Loucy (cell line): ENCODE results near the gene CDCP1.
A peak's percentile ranks its signal among the peaks of the same experiment; 100 is the strongest.

ENCODE experiments used
- H2AFZ ChIP-seq: fragments of 200-600 bp; sonication (generic); 2 replicates; pipeline ENCODE4 v1.6.0; 2016; ENCODE audit warnings: antibody characterized with exemption, mild to moderate bottlenecking, low read length, moderate library complexity
- H3F3A ChIP-seq: fragments of 200-600 bp; 2 replicates; pipeline ENCODE4 v1.6.0; 2016; ENCODE audit warnings: antibody characterized with exemption, low read depth, mild to moderate bottlenecking
- H3K27me3 ChIP-seq: fragments of 200-600 bp; sonication (generic); 2 replicates; pipeline ENCODE4 v1.6.1; 2014; ENCODE audit warnings: low read length, mild to moderate bottlenecking; ENCODE audit not compliant: insufficient read depth, poor library complexity, severe bottlenecking
- H3K36me3 ChIP-seq: fragments of 200-600 bp; sonication (generic); 2 replicates; pipeline ENCODE4 v1.6.1; 2016; ENCODE audit warnings: low read length; ENCODE audit not compliant: insufficient read depth
- H3K4me1 ChIP-seq: fragments of 200-600 bp; sonication (generic); 2 replicates; pipeline ENCODE4 v1.5.1; 2014; ENCODE audit warnings: low read length, mild to moderate bottlenecking; ENCODE audit not compliant: insufficient read depth, poor library complexity, severe bottlenecking
- H3K4me2 ChIP-seq: fragments of 200-600 bp; sonication (generic); 2 replicates; pipeline ENCODE4 v1.6.0; 2014; ENCODE audit warnings: antibody characterized with exemption, low read length, low read depth, mild to moderate bottlenecking; ENCODE audit not compliant: poor library complexity, severe bottlenecking
- H3K4me3 ChIP-seq: fragments of 200-600 bp; sonication (generic); 2 replicates; pipeline ENCODE4 v1.5.1; 2014; ENCODE audit warnings: low read length, mild to moderate bottlenecking, mixed read lengths; ENCODE audit not compliant: poor library complexity, severe bottlenecking
- H3K79me2 ChIP-seq: fragments of 200-600 bp; sonication (generic); 2 replicates; pipeline ENCODE4 v1.6.1; 2014; ENCODE audit warnings: low read length; ENCODE audit not compliant: insufficient read depth
- H3K9ac ChIP-seq: fragments of 200-600 bp; sonication (generic); 2 replicates; pipeline ENCODE4 v1.6.0; 2014; ENCODE audit warnings: mild to moderate bottlenecking, low read depth, low read length, moderate library complexity; ENCODE audit not compliant: poor library complexity, severe bottlenecking
- H3K9me2 ChIP-seq: fragments of 200-600 bp; sonication (generic); replicated peaks from 2 replicates; pipeline ENCODE4 v1.6.1; 2016; ENCODE audit warnings: low read depth, low read length, mixed read lengths
- H3K9me3 ChIP-seq: fragments of 200-600 bp; sonication (generic); 2 replicates; pipeline ENCODE4 v1.6.1; 2014; ENCODE audit warnings: mild to moderate bottlenecking, antibody characterized with exemption, low read length, low read depth; ENCODE audit not compliant: insufficient read depth
- H4K20me1 ChIP-seq: fragments of 200-600 bp; sonication (generic); 2 replicates; pipeline ENCODE4 v1.6.0; 2014; ENCODE audit warnings: antibody characterized with exemption, low read length, mild to moderate bottlenecking; ENCODE audit not compliant: insufficient read depth, poor library complexity, severe bottlenecking
- CTCF ChIP-seq: fragments of 200-600 bp; sonication (generic); conservative IDR thresholded peaks from 2 replicates; pipeline ENCODE4 v1.5.1; 2014; ENCODE audit warnings: mild to moderate bottlenecking, antibody characterized with exemption, low read length
- EZH2phosphoT487 ChIP-seq: fragments of 200-600 bp; IDR thresholded peaks from 2 replicates; pipeline ENCODE4 v1.6.1; 2018; ENCODE audit warnings: antibody characterized with exemption, mild to moderate bottlenecking, moderate library complexity, borderline replicate concordance

Gene CDCP1

GRCh38 chr3:45033791-45034190 lies 112.4 kb downstream of the CDCP1 start:
- peak overlapping the region; percentile 80 for H3K4me2 ChIP-seq
- H3K36me3 ChIP-seq = no peaks in the 10 kb centered on the region
- H3K4me1 ChIP-seq = peaks cover 33% of the 10 kb centered on the region
- no peak overlapping the region for H3K4me3 ChIP-seq
- H3K79me2 ChIP-seq = no peaks in the 10 kb centered on the region
- H3K27me3 ChIP-seq = no peaks in the 10 kb centered on the region
- H4K20me1 ChIP-seq = no peaks in the 10 kb centered on the region
- peak overlapping the region; percentile 71 for H3K9ac ChIP-seq
- H3F3A ChIP-seq = no peaks in the 10 kb centered on the region
- H3K9me3 ChIP-seq = no peaks in the 10 kb centered on the region
- TF ChIP-seq EZH2phosphoT487 (no peak), CTCF (no peak)
- no peaks in the 10 kb centered on the region for H3K9me2 ChIP-seq
- H2AFZ ChIP-seq = no peak overlapping the region
